ENCODE results near the gene NT5C3A. TPM values are rescaled to one million over a fixed set of nuclear protein-coding genes. Genes with fewer than 3 reads are reported as not detected.
"Not testable (repeated sequence)": the region's sequence is repeated elsewhere in the genome, so short reads cannot be mapped to it uniquely, and the experiment has no call there.

The NT5C3A gene
- 10 to 100 TPM; 86.9 to 89.6 TPM for total RNA-seq

DNA sequence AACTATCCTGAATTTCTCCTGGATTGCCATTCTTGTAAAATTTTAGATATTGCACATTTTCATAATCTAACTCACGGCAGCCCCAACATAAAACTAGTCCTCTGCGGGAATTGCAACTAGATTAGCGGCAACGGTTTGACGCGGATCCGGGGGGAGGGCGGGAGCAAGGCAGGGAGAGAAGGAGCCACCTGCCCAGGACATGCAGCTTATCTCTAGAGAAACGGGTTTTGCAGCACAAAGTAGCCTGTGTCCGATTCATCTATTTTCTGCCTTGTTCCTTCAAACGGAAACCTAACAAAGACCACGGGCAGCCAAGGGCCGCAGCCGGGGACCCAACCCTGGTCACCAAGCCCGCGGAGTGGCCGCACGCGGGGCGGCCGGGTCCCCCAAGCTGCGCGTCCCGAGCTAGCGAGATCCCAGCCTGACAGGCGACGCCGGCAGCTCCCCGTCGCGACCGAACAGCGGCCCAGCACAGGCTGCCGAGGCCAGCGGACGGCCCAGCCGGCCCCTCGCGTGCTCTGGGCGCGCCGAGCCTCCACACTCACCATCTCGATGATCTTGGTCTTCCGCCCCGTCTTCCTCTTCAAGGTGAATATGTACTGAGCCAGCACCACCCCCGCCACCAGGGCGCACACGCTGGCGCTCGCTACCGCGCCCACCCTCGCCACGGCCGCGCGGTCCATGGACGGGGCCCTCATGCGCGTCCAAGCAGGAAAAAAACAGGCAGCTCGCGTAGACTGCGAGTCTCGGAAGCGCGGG, at the start of gene NT5C3A:
Gene NT5C3A, minus strand, starts transcription at position 754 of the 759 bp plus-strand sequence. Its CDS starts 71 bp downstream, at position 683.
- peak within 1 kb of the TSS; percentile 84 for H3K27ac Mint-ChIP-seq
- H3K9me3 Mint-ChIP-seq: no peaks in the 10 kb centered on the region
- peaks cover 29% of the 10 kb centered on the region for H3K36me3 Mint-ChIP-seq (ENCODE audit: low read depth)
- peak; percentile 38 for DNase-seq
- peaks cover 3% of the 10 kb centered on the region for H3K27me3 Mint-ChIP-seq
- peak within 1 kb of the TSS; percentile 78 for H3K4me3 Mint-ChIP-seq
- ChIA-PET CTCF (interaction anchor here (0.6 to 3.6 kb wide), 11 partner anchors 10 to 216 kb away, joined by 3 to 30 read pairs (median 3); partner anchors contain the start of gene RP9), POLR2A (interaction anchor here (0.5 to 5.5 kb wide), 16 partner anchors 9 to 566 kb away, joined by 3 to 60 read pairs (median 6); partner anchors contain the start of genes AVL9, KBTBD2 and RP9)
- peaks cover 42% of the 10 kb centered on the region for H3K4me1 Mint-ChIP-seq

DNA sequence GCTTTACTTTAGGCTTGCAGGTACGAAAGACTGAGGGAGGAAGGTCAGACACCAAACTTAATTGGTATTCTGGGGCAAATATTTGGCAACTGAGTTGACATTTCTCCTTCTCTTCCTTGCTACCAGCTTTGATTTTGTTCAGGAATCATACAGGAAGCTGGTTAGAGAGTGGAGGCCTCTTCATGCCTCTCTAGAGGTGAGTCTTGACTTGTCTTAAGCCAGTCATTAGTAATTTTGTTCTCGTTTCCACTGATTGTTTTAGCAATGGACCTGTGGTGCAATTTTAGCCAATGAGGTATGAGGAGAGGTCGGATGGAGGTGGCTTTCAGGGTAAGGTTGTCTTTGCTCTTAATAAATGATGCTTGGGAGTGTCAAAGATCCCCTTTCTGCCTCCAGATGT, 49.0 kb upstream of the NT5C3A start:
- ChIA-PET CTCF (interaction anchor here (4.5 kb wide), 1 partner anchor 49 kb away, joined by 30 read pairs; the partner anchor contains the start of gene NT5C3A), POLR2A (no interaction called here)
- no peak overlapping the region for H3K4me3 Mint-ChIP-seq
- H3K36me3 Mint-ChIP-seq (ENCODE audit: low read depth): no peaks in the 10 kb centered on the region
- DNase-seq: no peak
- H3K9me3 Mint-ChIP-seq: no peaks in the 10 kb centered on the region
- no peak overlapping the region for H3K27ac Mint-ChIP-seq
- peaks cover 33% of the 10 kb centered on the region for H3K27me3 Mint-ChIP-seq
- peaks cover 28% of the 10 kb centered on the region for H3K4me1 Mint-ChIP-seq

GRCh38 chr7:33109758-33110238, 47.2 kb upstream of the NT5C3A start:
- Mint-ChIP-seq H3K4me1 (peaks cover 31% of the 10 kb centered on the region), H3K27me3 (peaks cover 24% of the 10 kb centered on the region), H3K4me3 (peak overlapping the region; percentile 65), H3K36me3 (ENCODE audit: low read depth) (no peaks in the 10 kb centered on the region), H3K9me3 (no peaks in the 10 kb centered on the region), H3K27ac (no peak overlapping the region)
- CTCF ChIA-PET: interaction anchor here (0.6 to 4.5 kb wide), 14 partner anchors 9 to 309 kb away, joined by 3 to 59 read pairs (median 4); partner anchors contain the start of genes BBS9 and NT5C3A
- POLR2A ChIA-PET: no interaction called here
- DNase-seq: no peak

GRCh38 chr7:33109005-33109757, 46.6 kb upstream of the NT5C3A start, which contains the start of gene RP9:
Gene RP9, minus strand, starts transcription at chr7:33109404. Its CDS starts 32 bp downstream, at chr7:33109372.
- Mint-ChIP-seq H3K27me3 (peaks cover 19% of the 10 kb centered on the region), H3K27ac (peak within 1 kb of the TSS; percentile 54), H3K4me3 (peak within 1 kb of the TSS; percentile 83), H3K9me3 (no peaks in the 10 kb centered on the region), H3K4me1 (peaks cover 31% of the 10 kb centered on the region), H3K36me3 (ENCODE audit: low read depth) (no peaks in the 10 kb centered on the region)
- CTCF ChIA-PET: interaction anchor here (0.6 to 4.5 kb wide), 29 partner anchors 9 to 619 kb away, joined by 3 to 59 read pairs (median 5); partner anchors contain the start of genes BBS9, KBTBD2, LSM5 and NT5C3A
- POLR2A ChIA-PET: interaction anchor here (1.0 to 3.0 kb wide), 7 partner anchors 32 to 264 kb away, joined by 3 to 25 read pairs (median 5); partner anchors contain the start of genes KBTBD2 and NT5C3A
- DNase-seq: peak; percentile 80

GRCh38 chr7:33108554-33109004, 46.0 kb upstream of the NT5C3A start:
- no peak for DNase-seq
- CTCF ChIA-PET: interaction anchor here (0.7 to 4.5 kb wide), 34 partner anchors 9 to 618 kb away, joined by 3 to 59 read pairs (median 6); partner anchors contain the start of genes BBS9, KBTBD2, LSM5 and NT5C3A
- no peaks in the 10 kb centered on the region for H3K36me3 Mint-ChIP-seq (ENCODE audit: low read depth)
- H3K4me3 Mint-ChIP-seq: peak overlapping the region; percentile 83
- H3K27ac Mint-ChIP-seq: peak overlapping the region; percentile 54
- no peaks in the 10 kb centered on the region for H3K9me3 Mint-ChIP-seq
- POLR2A ChIA-PET: interaction anchor here (0.8 to 3.0 kb wide), 9 partner anchors 31 to 263 kb away, joined by 3 to 25 read pairs (median 4); partner anchors contain the start of genes KBTBD2 and NT5C3A
- peaks cover 34% of the 10 kb centered on the region for H3K4me1 Mint-ChIP-seq
- H3K27me3 Mint-ChIP-seq: peaks cover 19% of the 10 kb centered on the region

- H3K4me1 Mint-ChIP-seq: peaks cover 34% of the 10 kb centered on the region
- no peaks in the 10 kb centered on the region for H3K9me3 Mint-ChIP-seq
- DNase-seq: peak; percentile 35
These were observed 44.8 kb upstream of the NT5C3A start for GRCh38 chr7:33107136-33108066.

DNA sequence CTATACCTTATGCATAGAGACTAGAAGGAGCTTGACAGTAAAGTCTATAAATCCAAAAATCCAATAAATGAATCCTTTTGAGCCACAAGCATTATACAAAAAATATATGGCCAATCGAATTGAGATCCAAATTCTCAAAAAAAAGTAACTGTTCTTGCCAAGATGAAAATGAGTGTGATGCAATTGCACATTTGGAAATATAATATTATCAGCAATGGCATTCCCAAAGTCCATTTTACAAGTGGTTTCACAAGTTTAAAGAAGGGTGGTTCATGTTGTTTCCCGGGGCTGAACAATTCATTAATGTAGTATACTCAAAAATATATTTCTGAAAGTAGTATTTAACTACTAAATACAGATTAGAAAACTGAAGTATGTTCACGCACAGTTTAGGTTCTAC, 39.3 kb upstream of the NT5C3A start:
- peaks cover 8% of the 10 kb centered on the region for H3K4me1 Mint-ChIP-seq

More at GRCh38 chr7:33107136-33108066, 44.8 kb upstream of the NT5C3A start:
- Mint-ChIP-seq H3K27me3 (peaks cover 15% of the 10 kb centered on the region), H3K4me3 (peak overlapping the region; percentile 83), H3K27ac (no peak overlapping the region), H3K36me3 (ENCODE audit: low read depth) (peaks cover 10% of the 10 kb centered on the region)
- CTCF ChIA-PET: interaction anchor here (0.6 to 4.5 kb wide), 39 partner anchors 8 to 417 kb away, joined by 3 to 59 read pairs (median 5); partner anchors contain the start of genes BBS9, KBTBD2 and NT5C3A
- POLR2A ChIA-PET: interaction anchor here (0.8 to 3.0 kb wide), 6 partner anchors 36 to 262 kb away, joined by 3 to 25 read pairs (median 5); partner anchors contain the start of genes KBTBD2 and NT5C3A

GRCh38 chr7:33100770-33101169, 38.2 kb upstream of the NT5C3A start:
- Mint-ChIP-seq H3K4me3 (no peak overlapping the region), H3K9me3 (no peaks in the 10 kb centered on the region), H3K27ac (no peak overlapping the region), H3K36me3 (ENCODE audit: low read depth) (peaks cover 47% of the 10 kb centered on the region), H3K4me1 (peaks cover 3% of the 10 kb centered on the region), H3K27me3 (no peaks in the 10 kb centered on the region)
- DNase-seq: no peak
- ChIA-PET POLR2A (no interaction called here), CTCF (no interaction called here)

More for the DNA sequence above, 39.3 kb upstream of the NT5C3A start:
- ChIA-PET CTCF (interaction anchor here (1.4 kb wide), 1 partner anchor 255 kb away, joined by 6 read pairs; no protein-coding TSS in a partner anchor), POLR2A (interaction anchor here (0.8 kb wide), 1 partner anchor 90 kb away, joined by 3 read pairs; no protein-coding TSS in a partner anchor)
- H3K27ac Mint-ChIP-seq: no peak overlapping the region
- peaks cover 37% of the 10 kb centered on the region for H3K36me3 Mint-ChIP-seq (ENCODE audit: low read depth)
- no peaks in the 10 kb centered on the region for H3K9me3 Mint-ChIP-seq
- DNase-seq: no peak
- no peaks in the 10 kb centered on the region for H3K27me3 Mint-ChIP-seq
- H3K4me3 Mint-ChIP-seq: no peak overlapping the region

DNA sequence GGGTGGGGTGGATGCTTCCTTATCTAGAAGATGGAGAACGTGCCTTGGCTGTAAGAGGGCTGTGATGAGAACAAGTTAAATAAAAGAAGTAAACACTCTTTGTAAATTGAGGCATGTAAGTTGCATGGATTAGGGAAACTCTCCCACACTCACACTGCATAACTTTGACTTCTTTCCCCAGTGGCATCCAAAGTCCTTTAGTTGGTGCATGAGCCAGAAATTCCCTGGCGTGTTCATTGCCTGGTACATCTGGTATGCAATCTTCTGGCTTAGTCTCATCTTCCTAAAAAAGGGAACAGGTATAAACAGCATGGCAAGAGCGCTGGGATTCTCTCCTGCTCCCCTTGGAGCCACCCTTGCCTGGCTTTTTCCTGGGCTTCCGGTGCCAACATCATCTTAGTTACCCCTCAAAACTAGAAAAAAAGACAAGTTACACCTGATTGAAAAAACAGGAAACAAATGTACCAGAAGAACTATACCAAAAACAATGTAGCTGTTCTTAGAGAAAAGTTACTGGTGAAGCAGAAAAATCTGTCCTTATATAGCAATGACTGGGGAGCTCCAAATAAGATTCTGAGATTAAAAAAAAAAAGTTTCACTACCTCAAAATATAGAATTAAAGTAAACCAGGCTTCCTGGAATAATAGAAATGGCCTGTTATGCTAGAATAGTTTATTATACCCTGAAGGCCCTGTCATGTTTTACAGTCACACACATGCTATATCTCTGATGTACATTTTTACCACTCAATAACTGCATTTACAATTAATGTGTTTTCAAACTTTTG, 36.8 kb upstream of the NT5C3A start:
- ChIA-PET CTCF (interaction anchor here (1.3 to 1.4 kb wide), 2 partner anchors 9 to 11 kb away, joined by 3 to 5 read pairs; partner anchors contain the start of gene RP9), POLR2A (no interaction called here)
- DNase-seq: no peak
- Mint-ChIP-seq H3K36me3 (ENCODE audit: low read depth) (peaks cover 54% of the 10 kb centered on the region), H3K4me3 (no peak overlapping the region), H3K4me1 (peaks cover 3% of the 10 kb centered on the region), H3K27me3 (no peaks in the 10 kb centered on the region), H3K9me3 (no peaks in the 10 kb centered on the region), H3K27ac (no peak overlapping the region)

GRCh38 chr7:33094745-33095275, 32.2 kb upstream of the NT5C3A start:
- CTCF ChIA-PET, POLR2A ChIA-PET: not testable (repeated sequence)
- H3K36me3 Mint-ChIP-seq (ENCODE audit: low read depth): peaks cover 39% of the 10 kb centered on the region

DNA sequence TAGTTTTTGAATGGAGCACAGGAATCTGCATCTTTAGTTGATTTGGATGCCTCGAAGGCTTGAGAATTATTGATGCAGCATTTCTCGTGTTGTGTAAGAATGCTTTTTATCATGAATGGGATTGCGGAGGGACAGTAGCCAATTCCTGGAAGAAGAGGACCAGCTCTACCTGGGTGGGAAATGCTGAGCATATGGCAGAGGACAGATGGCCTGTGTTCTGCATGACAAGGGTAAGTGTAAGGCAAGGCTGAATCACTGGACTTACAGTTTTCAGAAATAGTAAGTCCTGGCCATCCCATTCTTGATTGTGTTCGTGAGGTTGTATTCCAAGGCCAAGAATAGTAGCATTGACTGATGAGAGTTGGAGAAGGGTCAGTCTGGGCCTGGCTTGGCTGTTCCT, 30.7 kb upstream of the NT5C3A start:
- H3K4me1 Mint-ChIP-seq: peaks cover 2% of the 10 kb centered on the region

More at GRCh38 chr7:33094745-33095275, 32.2 kb upstream of the NT5C3A start:
- H3K9me3 Mint-ChIP-seq, H3K27me3 Mint-ChIP-seq, H3K4me3 Mint-ChIP-seq, H3K27ac Mint-ChIP-seq, H3K4me1 Mint-ChIP-seq, DNase-seq: not testable (repeated sequence)

More for the DNA sequence above, 30.7 kb upstream of the NT5C3A start:
- no peak for DNase-seq
- Mint-ChIP-seq H3K27ac (no peak overlapping the region), H3K9me3 (no peaks in the 10 kb centered on the region), H3K4me3 (no peak overlapping the region), H3K27me3 (no peaks in the 10 kb centered on the region), H3K36me3 (ENCODE audit: low read depth) (peaks cover 29% of the 10 kb centered on the region)
- ChIA-PET POLR2A (no interaction called here), CTCF (no interaction called here)

Data from activated CD4-positive, alpha-beta memory T cell treated with anti-CD3 and anti-CD28 coated beads, Interleukin-2, amount 10 ng/mL, durations not matched to agents 7 days and 5 days (primary cell).